ENCODE measurements around the gene TRMT11.
A peak's percentile ranks its signal among the peaks of the same experiment; 100 is the strongest.
"Not testable (repeated sequence)": the region's sequence is repeated elsewhere in the genome, so short reads cannot be mapped to it uniquely, and the experiment has no call there.

TRMT11 gene

DNA sequence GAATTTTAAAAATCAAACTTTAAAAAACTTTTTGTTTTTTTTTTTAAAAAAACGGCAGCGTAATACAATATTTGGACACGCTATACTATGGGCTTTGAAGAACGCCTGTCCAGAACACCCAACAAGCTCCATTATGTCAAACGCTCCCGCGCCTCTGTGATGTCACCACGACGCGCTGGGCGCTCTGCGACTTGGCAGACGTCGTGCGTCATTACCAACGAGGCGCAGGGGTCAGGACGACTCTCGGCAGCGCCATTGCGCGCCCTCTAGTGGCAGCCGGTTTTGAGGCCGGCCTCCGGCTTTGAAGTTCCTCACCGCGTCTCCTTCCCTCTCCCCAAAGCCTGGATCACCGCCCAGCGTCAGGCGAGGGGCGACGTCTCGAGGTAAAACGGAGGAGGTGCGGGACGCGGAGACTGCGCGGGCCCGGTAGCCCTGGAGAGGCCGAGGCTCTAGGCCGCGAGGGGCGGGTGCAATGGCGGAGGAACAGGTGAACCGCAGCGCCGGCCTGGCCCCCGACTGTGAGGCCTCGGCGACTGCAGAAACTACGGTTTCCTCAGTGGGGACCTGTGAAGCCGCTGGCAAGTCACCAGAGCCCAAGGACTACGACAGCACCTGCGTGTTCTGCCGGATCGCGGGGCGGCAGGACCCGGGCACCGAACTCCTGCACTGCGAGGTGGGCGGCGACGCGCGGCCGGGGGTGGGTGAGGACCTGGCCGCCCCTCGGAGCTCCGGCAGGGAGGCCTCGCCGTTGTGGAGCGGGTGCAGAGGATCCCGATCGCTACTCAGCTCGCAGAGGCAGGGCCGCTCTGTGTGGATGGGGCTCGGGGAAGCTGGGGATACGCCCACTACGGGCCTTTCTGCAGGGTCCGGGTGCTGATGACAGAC lies 29.6 kb upstream of the TRMT11 start, which contains the start of gene HINT3:
HINT3 (plus strand) TSS at position 265 of the 885 bp plus-strand sequence; CDS start at position 473, 208 bp downstream.
- DNase-seq: peak; percentile 98 to 99

DNA sequence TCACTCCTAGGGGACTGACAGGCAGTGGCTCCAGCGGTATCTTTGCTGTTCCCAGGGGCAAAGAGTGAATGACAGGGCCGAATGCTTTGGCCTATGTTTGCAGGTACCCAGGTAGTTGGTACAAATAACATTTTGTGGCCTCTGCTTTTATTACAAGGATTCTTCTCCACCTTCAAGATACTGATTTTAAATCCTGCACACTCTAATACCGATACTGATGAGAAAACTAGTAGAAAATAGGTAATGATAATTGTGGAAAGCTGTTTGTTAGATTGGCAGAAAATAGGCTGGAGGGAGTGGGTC lies 29.0 kb upstream of the TRMT11 start:
- no peak for DNase-seq

DNA sequence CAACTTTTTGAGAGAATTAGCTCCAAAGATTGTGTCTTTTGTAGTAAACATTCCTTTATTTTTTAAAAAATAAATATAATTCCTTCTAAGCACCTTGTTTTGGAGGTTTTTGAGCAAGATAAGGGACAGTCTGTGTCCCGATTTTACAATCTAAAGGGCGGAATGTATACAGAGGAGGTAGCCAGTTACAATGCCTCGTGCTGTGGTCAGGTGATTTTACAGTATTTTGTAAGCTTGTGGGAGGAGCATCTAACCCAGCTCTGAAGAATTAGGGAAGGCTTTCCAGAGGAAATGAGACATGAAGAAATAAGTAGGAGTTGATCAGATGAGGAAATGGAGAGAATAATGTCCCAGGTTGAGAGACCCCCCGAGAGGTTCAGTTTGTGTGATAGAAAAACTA lies 28.5 kb upstream of the TRMT11 start:
- DNase-seq: peak; percentile 86 to 89

DNA sequence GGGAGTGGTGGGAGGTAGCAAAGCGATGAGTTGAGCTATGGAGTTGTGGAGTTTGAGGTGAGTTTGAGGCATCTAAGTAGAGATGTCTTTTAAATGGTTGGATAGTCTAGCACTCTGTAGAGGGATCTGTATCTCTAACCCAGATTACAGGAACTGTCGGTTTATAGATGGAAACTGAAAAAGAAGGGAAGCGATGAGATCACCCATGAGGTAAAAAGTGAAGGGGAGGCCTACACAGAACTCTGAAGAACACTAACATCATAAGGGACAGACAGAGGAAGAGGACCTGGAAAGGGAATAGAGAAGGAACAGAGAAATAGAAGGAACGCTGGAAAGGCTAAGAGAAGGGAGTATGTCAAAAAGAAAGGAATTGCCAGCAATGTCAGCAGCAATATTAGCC lies 27.3 kb upstream of the TRMT11 start:
- peak in 1 of 2 donors; percentile 13 for DNase-seq

DNA sequence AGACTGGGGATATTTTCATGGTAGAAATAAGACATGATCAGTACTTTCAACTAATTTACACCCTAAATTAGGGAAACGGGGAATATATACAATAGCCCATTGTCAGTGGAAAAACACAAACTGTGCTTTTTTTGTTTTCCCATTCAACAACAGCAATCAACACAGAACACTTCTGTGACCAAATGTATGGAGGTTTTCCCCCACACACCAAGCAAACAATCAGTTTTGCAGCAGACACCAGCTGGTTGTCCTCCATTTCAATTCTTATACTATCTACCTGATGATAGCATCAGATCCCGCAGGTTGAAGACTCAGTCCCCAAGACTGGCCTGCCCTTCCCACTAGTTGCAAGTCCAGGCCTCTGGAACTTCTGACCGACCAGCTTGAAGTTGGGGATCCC lies 25.2 kb upstream of the TRMT11 start:
- DNase-seq: no peak

DNA sequence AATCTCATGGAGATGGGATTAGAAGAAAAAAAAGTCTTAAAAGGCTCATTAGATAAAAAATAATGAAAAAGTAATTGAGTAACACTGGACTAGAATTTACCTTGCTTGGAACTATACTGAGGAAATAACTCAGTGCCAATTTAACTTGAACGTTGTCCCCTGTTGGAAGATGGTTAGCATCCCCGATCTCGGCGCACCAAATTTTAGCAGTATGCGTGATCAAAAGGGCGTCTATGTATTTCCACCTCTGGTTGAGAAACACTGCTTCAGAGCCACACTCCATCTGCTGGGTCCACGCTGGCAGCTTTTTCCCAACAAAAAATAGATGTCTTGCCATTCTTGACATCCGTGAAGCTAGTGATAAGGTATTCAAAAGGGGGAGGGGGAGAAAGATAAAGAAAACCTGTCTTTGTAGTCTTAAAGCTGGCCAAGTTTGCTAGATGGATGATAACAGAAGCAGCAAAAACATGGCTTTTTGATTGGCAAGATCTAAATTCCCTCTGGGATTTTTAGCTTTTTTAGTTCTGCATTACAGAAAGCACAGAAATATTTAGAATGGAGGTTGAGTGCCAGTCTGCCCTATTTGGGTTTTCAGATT lies 23.3 kb upstream of the TRMT11 start:
- no peak for DNase-seq

DNA sequence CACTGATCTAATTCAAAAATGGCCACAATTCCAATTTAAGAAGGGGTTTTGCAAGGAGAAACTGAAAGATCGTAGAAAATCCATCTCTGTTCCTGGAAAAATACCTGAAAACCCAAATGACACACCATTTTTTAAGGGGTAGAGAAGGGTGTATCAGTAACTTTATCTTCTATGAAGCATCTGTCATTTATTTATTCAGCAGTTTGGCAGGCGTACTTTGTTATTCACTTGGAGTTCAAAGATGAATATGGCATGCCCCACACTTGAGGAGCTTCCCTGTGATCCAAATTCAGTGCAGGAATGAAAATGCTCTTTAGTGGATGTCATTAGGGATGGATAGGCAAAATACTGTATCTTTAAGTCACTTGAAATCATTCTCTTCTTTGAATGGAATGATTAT lies 22.5 kb upstream of the TRMT11 start:
- no peak for DNase-seq

DNA sequence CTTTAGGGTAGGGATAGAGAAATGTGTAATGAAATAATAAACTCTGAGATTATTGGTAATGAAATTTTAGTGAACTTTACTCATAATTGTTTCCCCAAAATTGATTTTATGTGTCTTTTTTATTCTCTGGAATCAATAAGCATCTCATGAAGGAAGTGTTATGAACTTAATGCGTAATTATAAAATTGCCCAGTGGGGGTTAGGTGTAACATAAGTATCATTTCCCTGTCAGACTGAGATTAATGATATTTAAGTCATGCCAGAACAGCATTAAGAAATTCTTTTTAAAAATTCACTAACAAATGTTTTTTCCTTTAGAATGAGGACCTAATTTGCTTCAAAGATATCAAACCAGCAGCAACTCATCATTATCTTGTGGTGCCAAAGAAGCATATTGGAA lies 19.8 kb upstream of the TRMT11 start:
- DNase-seq: no peak

DNA sequence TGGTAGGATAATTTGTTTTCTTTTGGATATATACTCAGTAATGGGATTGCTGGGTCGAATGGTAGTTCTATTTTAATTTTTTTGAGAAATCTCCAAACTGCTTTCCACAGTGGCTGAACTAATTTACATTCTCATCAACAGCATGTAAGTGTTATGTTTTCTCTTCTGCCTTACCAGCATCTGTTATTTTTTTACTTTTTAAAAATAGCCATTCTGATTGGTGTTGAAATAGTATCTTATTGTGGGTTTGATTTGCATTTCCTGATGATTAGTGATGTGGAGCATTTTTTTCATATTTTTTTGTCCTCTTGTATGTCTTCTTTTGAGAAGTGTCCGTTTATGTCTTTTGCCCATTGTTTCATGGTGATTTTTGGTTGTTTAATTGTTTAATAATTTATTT lies 17.8 kb upstream of the TRMT11 start:
- DNase-seq: no peak

DNA sequence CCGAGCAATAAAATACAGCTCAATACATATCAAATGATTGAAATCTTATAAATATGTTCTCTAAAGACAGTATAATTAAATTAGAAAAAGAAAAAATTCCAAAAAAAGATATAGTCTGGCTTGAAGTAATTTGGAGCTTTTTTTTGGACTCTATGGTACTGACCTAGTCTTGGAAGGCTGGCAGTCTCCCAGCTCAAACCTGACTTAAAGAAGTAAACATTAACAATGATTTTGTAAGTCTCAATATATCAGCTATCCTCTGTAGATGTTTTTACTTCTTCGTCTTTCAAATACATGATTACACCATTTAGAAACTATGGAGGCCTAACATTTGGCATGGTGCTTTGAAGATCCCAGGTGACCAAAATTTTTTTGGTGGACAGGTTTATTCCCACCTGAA lies 15.6 kb upstream of the TRMT11 start:
- DNase-seq: no peak

DNA sequence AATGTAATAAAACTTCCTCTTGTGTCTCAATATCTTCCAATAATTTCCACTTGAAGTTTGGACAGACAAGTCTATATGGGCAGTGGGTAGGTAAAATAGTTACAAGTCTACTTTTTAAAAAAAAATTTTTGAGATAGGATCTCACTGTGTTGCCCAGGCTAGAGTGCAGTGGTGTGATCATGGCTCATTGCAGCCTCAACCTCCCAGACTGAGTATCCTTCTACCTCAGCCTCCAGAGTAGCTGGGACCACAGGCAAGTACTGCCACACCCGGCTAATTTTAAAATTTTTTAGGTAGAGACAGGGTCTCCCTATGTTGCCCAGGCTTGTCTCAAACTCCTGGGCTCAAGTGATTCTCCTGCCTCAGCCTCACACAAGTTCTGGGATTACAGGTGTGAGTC lies 13.9 kb upstream of the TRMT11 start:
- not testable (repeated sequence) for DNase-seq

DNA sequence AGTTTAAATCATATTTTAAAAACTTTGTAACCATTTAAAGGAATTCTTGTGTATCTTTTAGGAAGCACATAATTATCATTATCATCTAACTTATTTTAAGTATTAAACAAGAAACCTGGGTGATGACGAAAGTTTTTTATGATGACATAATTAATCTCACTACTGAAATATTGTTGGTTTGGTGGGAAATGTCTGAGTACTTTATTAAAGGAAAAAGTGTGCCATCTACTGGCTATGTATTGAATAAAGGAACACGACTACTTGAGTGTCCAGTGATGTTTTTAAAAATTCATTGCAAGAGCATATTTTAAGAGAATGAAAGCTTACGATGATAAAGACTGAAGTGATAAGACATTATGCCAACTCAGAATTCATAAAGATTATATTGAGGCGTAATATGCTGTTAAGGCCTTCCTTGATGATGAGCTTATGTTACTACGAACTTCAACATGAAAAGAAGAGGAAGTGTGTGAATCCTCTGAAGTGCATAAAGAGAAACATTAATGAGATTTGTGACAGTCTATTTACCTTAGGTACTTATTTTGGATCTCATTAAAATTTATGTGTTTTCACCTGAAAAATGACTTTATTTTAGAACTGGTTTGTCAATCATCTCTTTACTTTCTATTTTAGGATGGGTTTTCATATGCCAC lies 12.0 kb upstream of the TRMT11 start:
- DNase-seq: peak; percentile 34 to 78

DNA sequence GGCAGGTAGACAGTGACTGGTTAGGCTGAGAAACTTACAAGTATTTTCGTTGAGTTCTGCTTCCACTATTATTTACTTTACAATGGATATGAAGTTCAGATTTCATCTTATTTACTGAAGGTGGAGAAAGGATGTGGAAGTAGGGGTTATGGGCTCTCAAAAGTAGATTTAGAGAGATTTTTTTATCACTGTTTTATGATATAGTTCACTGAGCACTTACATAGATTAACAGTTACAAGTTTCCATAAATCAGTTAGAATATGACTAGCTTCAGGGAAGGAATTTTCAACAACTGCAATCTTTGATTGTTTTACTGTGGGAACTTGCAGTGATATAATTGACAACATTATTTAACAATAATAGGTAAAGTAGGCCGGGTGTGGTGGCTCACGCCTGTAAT lies 7.2 kb upstream of the TRMT11 start:
- DNase-seq: no peak

DNA sequence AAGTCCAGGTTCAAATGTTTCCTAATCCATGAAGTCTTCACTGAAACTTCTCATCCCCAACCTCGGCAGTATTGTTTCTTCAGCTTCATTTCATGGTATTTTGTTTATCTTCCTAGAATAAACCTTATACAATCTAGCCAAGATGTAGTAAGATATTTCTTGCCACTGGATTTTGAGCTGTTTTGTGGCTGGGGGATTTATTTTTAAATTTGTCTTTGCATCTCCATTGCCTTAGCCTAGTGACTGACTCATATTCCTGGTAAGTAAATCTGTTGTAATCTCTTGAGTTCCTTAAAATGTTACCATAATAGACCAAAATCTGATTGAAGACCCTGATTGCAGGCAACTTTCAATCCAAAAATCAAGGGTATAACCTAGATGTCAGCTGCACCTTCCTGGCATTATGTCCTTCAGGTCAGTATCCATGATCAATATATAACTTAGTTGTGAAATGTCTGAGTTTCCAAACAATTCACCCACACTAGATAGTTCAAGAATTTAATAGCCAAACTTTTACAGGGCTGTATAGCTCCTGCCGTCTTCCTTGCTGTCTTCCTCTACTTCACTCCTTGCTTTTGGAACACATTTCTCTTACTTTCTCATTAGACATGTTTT lies 4.7 kb upstream of the TRMT11 start:
- DNase-seq: peak; percentile 9 to 55

DNA sequence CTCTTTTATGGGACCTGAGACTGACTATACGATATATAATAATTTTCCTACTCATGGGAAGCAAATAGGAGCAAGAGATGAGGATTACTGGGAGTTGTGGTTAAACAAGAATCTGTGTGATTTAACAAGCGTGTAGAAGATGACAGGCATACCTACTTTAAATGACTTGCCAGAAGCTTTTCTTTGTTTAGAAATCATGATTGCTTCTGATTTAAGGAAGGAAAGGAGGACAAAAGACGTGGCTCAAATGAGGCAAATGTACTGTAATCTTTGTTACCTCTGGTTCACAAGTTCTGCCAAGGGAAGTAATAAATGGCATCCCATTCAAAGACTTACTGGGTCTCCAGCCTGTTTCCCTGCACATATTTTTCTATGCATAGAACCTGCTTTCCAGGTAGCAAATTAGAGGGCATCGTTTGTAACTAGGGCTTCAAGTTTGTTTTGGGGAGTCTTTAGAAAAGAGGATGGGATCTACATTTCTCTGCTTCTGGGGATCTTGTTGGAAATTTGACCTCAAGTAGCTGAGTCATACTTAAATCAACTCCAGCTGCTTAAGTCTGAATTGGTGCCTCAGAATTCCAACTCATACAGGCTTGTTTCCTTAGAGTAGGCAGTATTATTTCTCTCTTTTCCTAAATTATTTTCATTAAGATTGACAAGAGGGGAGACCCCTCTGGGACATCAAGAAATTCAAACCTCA lies 2.9 kb upstream of the TRMT11 start:
- no peak for DNase-seq

DNA sequence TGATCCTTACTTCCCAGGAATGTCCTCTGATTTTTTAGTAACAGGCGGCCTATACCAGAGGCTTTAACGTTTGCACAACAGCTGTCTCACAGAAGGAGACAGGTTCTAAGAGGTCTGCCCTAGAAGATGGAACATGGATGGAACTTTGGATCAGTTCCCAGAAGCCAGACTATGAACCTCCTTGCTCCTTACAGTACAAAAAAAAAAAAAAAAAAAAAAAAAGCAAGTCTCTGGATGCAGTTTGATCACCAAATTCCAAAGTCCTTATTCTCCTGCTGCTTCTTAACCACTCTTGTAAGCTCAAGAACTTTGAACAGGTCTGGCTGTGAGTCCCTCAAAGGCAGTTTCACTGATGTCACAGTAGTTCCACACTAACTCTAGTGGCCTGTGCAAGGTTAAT lies 2.0 kb upstream of the TRMT11 start:
- DNase-seq: no peak

DNA sequence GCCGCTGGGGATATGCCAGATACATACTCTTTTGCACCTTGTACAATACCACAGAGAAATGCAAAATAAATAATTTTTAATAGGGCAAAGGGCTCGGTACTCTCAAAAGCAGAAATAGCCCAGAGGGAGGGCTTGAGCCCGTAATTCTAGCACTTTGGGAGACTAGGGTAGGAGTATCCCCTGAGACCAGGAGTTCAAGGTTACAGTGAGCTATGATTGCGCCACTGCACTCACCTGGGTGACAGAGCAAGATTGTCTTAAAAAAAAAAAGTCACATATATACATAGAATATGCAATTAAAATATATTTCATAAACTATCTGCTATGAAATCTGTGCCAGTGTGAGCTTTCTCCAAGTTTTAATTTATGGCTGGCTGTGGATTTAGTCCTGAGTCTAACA lies 818 bp upstream of the TRMT11 start:
- no peak for DNase-seq

DNA sequence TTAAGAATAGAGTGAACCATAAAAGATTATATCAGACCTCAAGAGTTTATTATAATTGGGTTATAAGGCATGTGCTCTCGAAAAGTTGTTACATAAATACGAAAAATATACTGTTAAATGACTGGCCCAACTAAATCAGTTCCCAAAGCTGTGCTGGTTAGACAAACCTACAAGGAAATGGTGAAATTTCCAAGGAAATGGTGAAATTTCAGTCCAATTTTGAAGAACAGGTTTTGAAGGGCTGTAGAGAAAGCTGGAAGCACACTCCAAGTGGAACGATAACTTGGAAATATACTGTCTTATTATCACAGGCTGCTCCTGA lies 400 bp upstream of the TRMT11 start:
- DNase-seq: peak in 1 of 2 donors; percentile 64

DNA sequence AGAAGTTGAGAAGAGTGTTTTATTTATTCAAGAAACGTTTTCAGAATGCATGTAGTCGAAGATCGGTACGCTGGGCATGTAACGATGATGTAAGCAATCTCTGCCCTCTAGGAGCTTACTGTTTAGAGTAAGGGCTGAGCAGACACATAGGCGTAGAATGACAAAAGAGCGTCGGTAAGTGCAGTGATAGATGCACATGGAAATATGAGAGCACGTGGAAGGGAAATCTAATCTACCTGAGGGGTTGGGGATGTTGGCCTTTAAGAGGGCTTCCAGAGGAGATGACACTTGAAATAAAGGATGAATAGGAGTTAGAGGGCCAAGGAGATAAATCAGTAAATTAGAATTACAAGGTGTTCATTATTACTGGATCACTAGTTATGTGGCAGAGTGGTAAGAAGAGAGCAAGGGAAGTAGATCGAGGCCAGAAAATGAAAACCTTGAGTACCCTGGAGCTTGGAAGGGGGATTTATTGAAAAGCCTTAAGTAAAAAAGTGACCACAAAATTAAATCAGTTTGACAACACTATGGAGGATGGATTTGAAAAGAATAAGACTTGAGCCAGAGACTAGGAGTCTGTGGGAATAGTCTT lies 782 bp downstream of the TRMT11 start:
- DNase-seq: no peak

DNA sequence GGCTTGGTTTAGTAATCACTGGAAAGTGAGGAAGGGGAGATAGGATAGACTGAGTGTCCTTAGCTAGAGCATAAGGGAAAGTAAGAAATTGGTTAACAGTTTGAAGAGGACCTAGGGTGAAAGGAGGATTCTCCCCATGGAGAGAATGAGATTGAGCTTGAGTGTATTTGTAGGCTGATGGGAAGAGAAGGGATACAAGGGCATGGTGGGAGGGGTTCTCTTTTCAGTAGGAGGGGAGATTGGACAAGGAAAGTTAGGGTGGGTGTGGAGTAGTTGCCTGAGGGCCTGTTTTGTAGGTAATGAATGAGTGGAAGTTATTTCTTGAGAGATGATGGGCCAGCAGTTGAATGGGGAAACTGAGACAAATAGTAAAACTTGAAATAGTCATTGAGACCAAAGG lies 1.9 kb downstream of the TRMT11 start:
- no peak for DNase-seq

DNA sequence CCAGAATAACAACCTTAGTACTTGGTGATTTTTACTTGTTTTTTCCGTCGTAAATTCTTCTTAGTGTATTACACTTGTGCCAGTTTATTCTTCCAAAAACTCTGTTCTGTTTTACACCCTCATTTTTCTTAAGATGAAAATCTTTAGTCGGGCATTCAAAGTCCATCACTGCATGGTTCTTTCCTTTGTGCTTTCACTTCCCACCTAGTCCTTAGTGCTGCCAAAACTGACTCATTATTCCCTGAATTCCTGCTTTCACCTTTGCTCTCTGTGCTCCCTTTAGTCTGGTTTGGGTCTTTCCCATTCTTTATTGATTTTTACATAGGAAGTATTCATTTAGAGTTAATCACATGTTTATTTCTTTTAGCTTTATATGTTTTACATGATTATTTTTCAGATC lies 3.3 kb downstream of the TRMT11 start:
- no peak for DNase-seq

DNA sequence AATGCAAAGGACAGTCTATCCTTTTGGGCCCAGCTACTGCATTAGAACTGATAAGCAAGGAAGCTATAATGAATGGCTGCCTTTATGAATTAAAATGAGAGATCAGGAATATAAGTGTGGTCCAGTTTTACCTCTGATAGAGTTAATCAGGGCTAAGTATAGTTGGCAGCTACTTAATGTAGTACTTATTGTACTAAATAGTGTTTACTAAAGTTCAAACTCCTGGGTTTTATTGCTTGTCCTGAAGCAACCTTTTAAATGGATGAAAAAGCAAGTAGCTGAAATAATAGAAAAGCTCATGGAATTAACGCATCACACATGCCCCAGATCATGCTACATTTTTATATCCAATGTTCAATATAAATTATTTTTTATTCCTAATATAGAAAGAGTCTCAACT lies 5.3 kb downstream of the TRMT11 start:
- no peak for DNase-seq

Measured in inflammatory macrophage (primary cell).